GM18951 (cell line): ENCODE measurements around the gene RPEL1.
"Not testable (repeated sequence)": the region's sequence is repeated elsewhere in the genome, so short reads cannot be mapped to it uniquely, and the experiment has no call there.

ENCODE experiments used
- POLR2A ChIP-seq: IDR thresholded peaks from 4 replicates; pipeline ENCODE4 v1.6.1; 2011; ENCODE audit warnings: mild to moderate bottlenecking; ENCODE audit not compliant: insufficient read length, insufficient read depth; ENCODE audit errors: extremely low read depth
- in situ Hi-C: fragments of 300-500 bp; cut with MboI; formaldehyde crosslinking; loops from one replicate; pipeline ENCODE4 v1.12.0; 2022; ENCODE audit warnings: low sequenced_read_pairs, mixed read lengths, inconsistent platforms; ENCODE audit not compliant: unreplicated experiment

RPEL1 gene

GRCh38 chr10:103224133-103224532 is 21.6 kb upstream of the RPEL1 start:
- no peak for TF ChIP-seq POLR2A

GRCh38 chr10:103224721-103225120 is 21.0 kb upstream of the RPEL1 start:
- in situ Hi-C loops: not testable (repeated sequence)

More at GRCh38 chr10:103224133-103224532, 21.6 kb upstream of the RPEL1 start:
- in situ Hi-C loops: no loop called here

DNA sequence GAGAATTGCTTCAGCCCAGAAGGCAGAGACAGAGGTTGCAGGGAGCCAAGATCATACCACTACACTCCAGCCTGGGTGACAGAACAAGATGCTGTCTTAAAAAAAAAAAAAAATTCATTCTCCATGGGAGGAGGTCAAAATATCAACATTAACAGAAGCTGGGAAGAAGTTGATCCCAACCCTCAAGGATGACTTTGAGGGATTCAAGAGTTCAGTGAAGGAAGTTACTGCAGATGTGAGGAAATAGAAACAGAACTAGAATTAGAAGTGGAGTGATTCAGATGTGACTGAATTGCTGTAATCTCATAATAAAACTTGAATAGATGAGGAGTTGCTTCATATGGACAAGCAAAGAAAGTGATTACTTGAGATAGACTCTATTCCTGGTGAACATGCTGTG is 19.7 kb upstream of the RPEL1 start:
- in situ Hi-C loops: no loop called here
- no peak for TF ChIP-seq POLR2A

GRCh38 chr10:103227416-103227815 is 18.3 kb upstream of the RPEL1 start:
- TF ChIP-seq POLR2A: no peak
- in situ Hi-C loops: no loop called here

DNA sequence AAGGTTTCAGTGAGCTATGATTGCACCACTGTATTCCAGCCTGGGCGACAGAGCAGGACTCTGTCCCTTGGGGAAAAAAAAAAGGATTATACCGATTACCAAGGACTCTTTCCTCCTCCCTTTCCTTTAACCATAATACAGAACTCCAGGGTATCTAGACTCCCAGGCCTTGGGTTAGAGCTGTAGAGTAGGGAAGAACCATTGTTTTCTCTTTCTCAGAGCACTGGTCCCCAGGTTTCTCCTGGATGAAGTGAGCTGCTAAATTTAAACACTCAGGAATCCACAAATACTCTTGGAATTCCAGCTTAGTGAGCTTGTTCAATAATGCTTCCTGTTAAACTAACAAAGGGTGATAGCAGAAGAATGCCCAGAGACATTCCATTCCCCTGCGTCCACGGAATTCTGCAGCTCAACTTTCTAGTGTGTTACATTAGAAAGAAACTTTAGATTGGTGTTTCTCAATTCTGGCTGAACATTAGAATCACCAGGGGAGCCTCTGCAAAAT is 14.6 kb upstream of the RPEL1 start:
- no peak for TF ChIP-seq POLR2A
- in situ Hi-C loops: no loop called here

GRCh38 chr10:103232131-103232673 is 13.5 kb upstream of the RPEL1 start:
- in situ Hi-C loops: no loop called here
- no peak for TF ChIP-seq POLR2A

GRCh38 chr10:103232772-103233488 is 12.8 kb upstream of the RPEL1 start:
- TF ChIP-seq POLR2A: no peak
- in situ Hi-C loops: no loop called here

DNA sequence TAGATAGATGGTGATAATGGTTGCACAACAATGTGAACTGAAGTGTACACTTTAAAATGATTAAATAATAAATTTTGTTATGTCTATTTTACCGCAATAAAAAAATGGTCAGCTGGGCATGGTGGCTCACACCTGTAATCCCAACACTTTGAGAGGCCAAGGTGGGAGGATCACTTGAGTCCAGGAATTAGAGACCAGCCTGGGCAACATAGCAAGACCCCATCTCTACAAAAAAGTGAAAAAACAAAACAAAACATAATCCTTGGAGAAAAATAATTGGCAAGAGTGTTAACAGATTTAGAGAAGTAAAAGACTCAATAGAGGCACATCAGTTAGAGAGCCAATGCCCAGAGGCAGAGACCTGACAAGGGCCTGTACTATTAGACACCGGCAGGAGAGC is 9.9 kb upstream of the RPEL1 start:
- in situ Hi-C loops: no loop called here
- TF ChIP-seq POLR2A: no peak

- in situ Hi-C loops: no loop called here
- no peak for TF ChIP-seq POLR2A
These were observed 7.0 kb upstream of the RPEL1 start for GRCh38 chr10:103238506-103239252.

GRCh38 chr10:103241262-103242011 is 4.2 kb upstream of the RPEL1 start:
- in situ Hi-C loops: loop anchor here (10.0 kb wide), 1 partner anchor 327 kb away; the partner anchor contains the start of gene CNNM2
- TF ChIP-seq POLR2A: no peak

DNA sequence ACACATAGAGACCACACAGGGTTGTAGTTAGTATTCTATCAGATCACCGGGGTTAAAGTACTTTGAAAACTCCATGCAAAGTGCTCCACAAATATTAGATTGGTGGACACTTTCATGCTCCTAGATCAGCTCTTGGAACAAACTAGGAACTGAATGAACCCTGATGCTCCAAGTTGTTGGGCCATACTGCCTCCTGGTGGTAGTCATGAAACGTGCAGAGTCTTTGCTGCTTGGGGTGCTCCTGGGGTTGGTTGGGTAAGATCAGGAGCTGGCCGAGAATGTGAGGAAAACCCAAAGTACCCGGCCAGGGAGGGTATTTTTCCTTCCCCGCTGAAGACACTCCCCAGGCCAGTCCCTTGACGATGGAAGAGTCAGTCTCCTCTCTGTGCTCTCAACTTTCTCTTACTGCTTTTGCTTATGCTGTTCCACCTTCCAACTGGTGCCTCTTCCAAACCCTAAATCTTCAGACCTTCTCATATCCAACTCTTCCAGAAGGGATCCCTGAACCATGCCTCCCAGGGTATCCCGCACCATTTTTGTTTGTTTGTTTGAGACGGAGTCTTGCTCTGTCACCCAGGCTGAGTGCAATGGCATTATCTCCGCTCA is 918 bp upstream of the RPEL1 start:
- in situ Hi-C loops: loop anchor here (10.0 kb wide), 1 partner anchor 330 kb away; the partner anchor contains the start of gene CNNM2

GRCh38 chr10:103246324-103246723 is 637 bp downstream of the RPEL1 start:
- in situ Hi-C loops: loop anchor here (10.0 kb wide), 1 partner anchor 332 kb away; the partner anchor contains the start of gene CNNM2
- no peak for TF ChIP-seq POLR2A

More for the DNA sequence above, 918 bp upstream of the RPEL1 start:
- TF ChIP-seq POLR2A: no peak

DNA sequence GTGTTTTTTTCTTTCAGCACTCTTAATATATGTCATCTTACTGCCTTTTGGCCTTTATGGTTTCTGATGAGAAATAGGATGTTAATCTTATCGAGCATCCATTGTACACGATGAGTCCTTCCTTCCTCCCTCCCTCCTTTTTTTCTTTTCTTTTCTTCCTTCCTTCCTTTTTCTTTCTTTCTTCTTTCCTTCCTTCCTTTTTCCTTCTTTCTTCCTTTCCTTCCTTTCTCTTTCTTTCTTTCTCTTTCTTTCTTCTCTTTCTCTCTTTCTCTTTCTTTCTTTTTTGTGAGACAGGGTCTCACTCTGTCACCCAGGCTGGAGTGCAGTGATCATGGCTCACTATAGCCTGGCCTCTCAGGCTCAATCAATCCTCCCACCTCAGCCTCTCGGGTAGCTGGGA is 8.4 kb downstream of the RPEL1 start:
- in situ Hi-C loops: no loop called here

More for the DNA sequence above, 8.4 kb downstream of the RPEL1 start:
- TF ChIP-seq POLR2A: no peak
